Gastroesophageal sphincter (tissue), 4 donors: ENCODE measurements around the gene ADGRF5. TPM values are rescaled to one million over a fixed set of nuclear protein-coding genes. Genes with fewer than 3 reads are reported as not detected.

ENCODE experiments used
- ATAC-seq: fragments of 150-250 bp; one replicate; pipeline ENCODE4 v1.9.1; 2016; ENCODE audit warnings: mild to moderate bottlenecking, moderate library complexity
- H3K27ac ChIP-seq, 4 donors: fragments of 200-600 bp; sonication (generic) in 3 of 4; 1 replicate in 3 of 4; 2 replicates in 1 of 4; pipeline ENCODE4 v1.5.1; 2016 to 2019
- H3K27me3 ChIP-seq: fragments of 200-600 bp; sonication (generic); one replicate; pipeline ENCODE4 v1.5.1; 2019
- H3K36me3 ChIP-seq, 2 donors: fragments of 200-600 bp; sonication (generic); one replicate each; pipeline ENCODE4 v1.5.1; 2019; ENCODE audit warnings: control low read depth in 1 of 2
- H3K4me1 ChIP-seq, 3 donors: fragments of 200-600 bp; sonication (generic); 1 replicate in 2 of 3; 2 replicates in 1 of 3; pipeline ENCODE4 v1.5.1; 2016 to 2019; ENCODE audit warnings: control low read depth in 2 of 3
- H3K4me3 ChIP-seq, 2 donors: fragments of 200-600 bp; sonication (generic); one replicate each; pipeline ENCODE4 v1.5.1; 2019; ENCODE audit warnings: mild to moderate bottlenecking in 1 of 2, moderate library complexity in 1 of 2
- H3K9me3 ChIP-seq, 3 donors: fragments of 200-600 bp; sonication (generic); one replicate each; pipeline ENCODE4 v1.5.1; 2017 to 2019; ENCODE audit warnings: control low read depth in 2 of 3
- EP300 ChIP-seq: sonication (generic); formaldehyde crosslinking; IDR thresholded peaks from one replicate; pipeline ENCODE4 v1.6.1; 2017; ENCODE audit warnings: antibody characterized with exemption, mild to moderate bottlenecking
- POLR2A ChIP-seq, 2 donors: fragments of 450-650 bp; IDR thresholded peaks; one replicate each; pipeline ENCODE4 v1.6.1; 2017; ENCODE audit warnings: antibody characterized with exemption in 2 of 2, mild to moderate bottlenecking in 2 of 2, moderate library complexity in 1 of 2
- POLR2AphosphoS5 ChIP-seq: sonication (generic); formaldehyde crosslinking; IDR thresholded peaks from one replicate; pipeline ENCODE4 v1.6.1; 2017; ENCODE audit warnings: antibody characterized with exemption
- WGBS, 2 donors: methylation state at CpG; one replicate each; pipeline ENCODE4 v1.1.5; 2018; ENCODE audit warnings: low coverage in 1 of 2; 5-methylcytosine and 5-hydroxymethylcytosine counted together
- total RNA-seq, 4 donors: library from RNA; depleted of rRNA; stranded (reverse); fragments of >200 nt; gene quantifications; one replicate each; pipeline ENCODE4 v1.1.0, GENCODE V29; 2016
- TF ChIP-seq, protein P1 (sequence below), 4 experiments: fragments of 200-600 bp in 2 of 4; fragments of 450-650 bp in 2 of 4; sonication (generic) in 1 of 4; IDR thresholded peaks; one replicate each; pipeline ENCODE4 v1.5.1; 2017 to 2019; ENCODE audit warnings: antibody characterized with exemption in 4 of 4, mild to moderate bottlenecking in 2 of 4, moderate library complexity in 2 of 4

Gene ADGRF5
- total RNA-seq, 4 donors from 2014 or later, result 11.7 to 37.6 (median 26.0) TPM

DNA sequence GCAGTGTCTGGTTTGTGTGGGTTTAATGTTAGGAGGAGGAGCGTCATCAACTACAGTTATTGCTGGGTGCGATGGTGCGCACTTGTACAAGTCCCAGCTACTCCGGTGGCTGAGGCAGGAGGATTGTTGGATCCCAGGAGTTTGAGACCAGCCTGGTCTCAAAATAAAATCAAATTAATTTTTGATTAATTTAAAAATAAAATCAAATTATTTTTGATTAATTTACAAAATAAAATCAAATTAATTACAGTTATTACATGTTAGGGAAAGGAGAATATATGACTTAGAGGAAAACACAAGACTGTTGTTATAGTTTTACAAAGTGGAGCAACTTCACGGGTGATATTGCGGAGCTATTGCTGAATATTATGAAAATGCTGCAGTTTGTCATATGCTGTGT lies 34.7 kb upstream of the ADGRF5 start:
- Histone ChIP-seq H3K36me3 (no peaks in the 10 kb centered on the region), H3K9me3 (no peaks in the 10 kb centered on the region), H3K27ac (no peak overlapping the region), H3K4me3 (no peak overlapping the region), H3K27me3 (peaks cover 4% of the 10 kb centered on the region), H3K4me1 (no peaks in the 10 kb centered on the region)
- WGBS, 2 donors, result 94 to 98% methylated on average over 6 of the region's 6 CpGs
- no peak for ATAC-seq
- TF ChIP-seq POLR2A (IDR thresholded peaks at IDR 0.05) (no peak), POLR2AphosphoS5 (no peak), EP300 (no peak)
- TF ChIP-seq, protein P1, sequence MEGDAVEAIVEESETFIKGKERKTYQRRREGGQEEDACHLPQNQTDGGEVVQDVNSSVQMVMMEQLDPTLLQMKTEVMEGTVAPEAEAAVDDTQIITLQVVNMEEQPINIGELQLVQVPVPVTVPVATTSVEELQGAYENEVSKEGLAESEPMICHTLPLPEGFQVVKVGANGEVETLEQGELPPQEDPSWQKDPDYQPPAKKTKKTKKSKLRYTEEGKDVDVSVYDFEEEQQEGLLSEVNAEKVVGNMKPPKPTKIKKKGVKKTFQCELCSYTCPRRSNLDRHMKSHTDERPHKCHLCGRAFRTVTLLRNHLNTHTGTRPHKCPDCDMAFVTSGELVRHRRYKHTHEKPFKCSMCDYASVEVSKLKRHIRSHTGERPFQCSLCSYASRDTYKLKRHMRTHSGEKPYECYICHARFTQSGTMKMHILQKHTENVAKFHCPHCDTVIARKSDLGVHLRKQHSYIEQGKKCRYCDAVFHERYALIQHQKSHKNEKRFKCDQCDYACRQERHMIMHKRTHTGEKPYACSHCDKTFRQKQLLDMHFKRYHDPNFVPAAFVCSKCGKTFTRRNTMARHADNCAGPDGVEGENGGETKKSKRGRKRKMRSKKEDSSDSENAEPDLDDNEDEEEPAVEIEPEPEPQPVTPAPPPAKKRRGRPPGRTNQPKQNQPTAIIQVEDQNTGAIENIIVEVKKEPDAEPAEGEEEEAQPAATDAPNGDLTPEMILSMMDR (IDR thresholded peaks at IDR 0.05), result no peak

- TF ChIP-seq EP300, result no peak
- no peak for TF ChIP-seq POLR2A (IDR thresholded peaks at IDR 0.05)
- no peak for TF ChIP-seq POLR2AphosphoS5
- TF ChIP-seq, protein P1 (IDR thresholded peaks at IDR 0.05), result no peak
- H3K4me3 ChIP-seq, result peak overlapping the region in 1 of 2 donors; percentile 16
- H3K27ac ChIP-seq, result no peak overlapping the region
- WGBS, 2 donors, result 57% methylated on average over 1 of the region's 4 CpGs; no CpG with 5 or more reads in 1 of the 2 donors
- no peaks in the 10 kb centered on the region for H3K4me1 ChIP-seq
- no peaks in the 10 kb centered on the region for H3K9me3 ChIP-seq
- ATAC-seq, result no peak
- peaks cover 4% of the 10 kb centered on the region for H3K27me3 ChIP-seq
- H3K36me3 ChIP-seq, result no peaks in the 10 kb centered on the region
Observed at GRCh38 chr6:46954837-46955451, 33.2 kb upstream of the ADGRF5 start.

DNA sequence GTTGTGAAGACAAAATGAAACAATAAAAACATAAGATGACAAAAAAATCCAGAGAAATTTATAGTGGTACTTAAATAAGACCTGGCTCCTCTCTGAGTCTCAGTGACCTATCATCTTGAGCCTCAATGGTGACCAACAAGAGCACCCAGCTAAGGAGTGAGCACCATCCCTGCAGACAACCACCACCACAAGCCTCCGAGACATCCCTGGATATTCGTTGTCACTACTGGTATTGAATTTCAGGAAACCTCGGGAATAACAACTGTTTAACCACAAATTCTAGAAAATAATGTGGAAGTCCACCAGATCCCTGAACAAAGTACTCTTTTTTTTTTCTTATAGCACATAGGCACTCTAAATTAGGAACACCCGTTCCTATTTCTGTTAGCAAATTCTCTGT lies 32.2 kb upstream of the ADGRF5 start:
- WGBS, 2 donors, result 75% methylated on average over 4 of the region's 4 CpGs; no CpG with 5 or more reads in 1 of the 2 donors

GRCh38 chr6:46949632-46950280 lies 28.0 kb upstream of the ADGRF5 start:
- Histone ChIP-seq H3K27me3 (peaks cover 4% of the 10 kb centered on the region), H3K4me3 (no peak overlapping the region), H3K4me1 (no peaks in the 10 kb centered on the region), H3K27ac (peak overlapping the region in 3 of 4 donors; percentile 30 to 70 (median 37)), H3K9me3 (no peaks in the 10 kb centered on the region), H3K36me3 (no peaks in the 10 kb centered on the region)
- WGBS, 2 donors, result 56 to 80% methylated on average over 3 to 7 of the region's 8 CpGs
- ATAC-seq, result peak; percentile 58
- TF ChIP-seq EP300, result no peak
- no peak for TF ChIP-seq POLR2A (IDR thresholded peaks at IDR 0.05)
- no peak for TF ChIP-seq POLR2AphosphoS5
- TF ChIP-seq, protein P1 (IDR thresholded peaks at IDR 0.05), result no peak

More for the DNA sequence above, 32.2 kb upstream of the ADGRF5 start:
- Histone ChIP-seq H3K9me3 (no peaks in the 10 kb centered on the region), H3K27ac (no peak overlapping the region), H3K27me3 (peaks cover 4% of the 10 kb centered on the region), H3K4me3 (peak overlapping the region in 1 of 2 donors; percentile 16), H3K4me1 (no peaks in the 10 kb centered on the region), H3K36me3 (no peaks in the 10 kb centered on the region)
- no peak for ATAC-seq
- TF ChIP-seq, protein P1 (IDR thresholded peaks at IDR 0.05), result no peak
- TF ChIP-seq POLR2AphosphoS5, result no peak
- TF ChIP-seq POLR2A (IDR thresholded peaks at IDR 0.05), result no peak
- no peak for TF ChIP-seq EP300

DNA sequence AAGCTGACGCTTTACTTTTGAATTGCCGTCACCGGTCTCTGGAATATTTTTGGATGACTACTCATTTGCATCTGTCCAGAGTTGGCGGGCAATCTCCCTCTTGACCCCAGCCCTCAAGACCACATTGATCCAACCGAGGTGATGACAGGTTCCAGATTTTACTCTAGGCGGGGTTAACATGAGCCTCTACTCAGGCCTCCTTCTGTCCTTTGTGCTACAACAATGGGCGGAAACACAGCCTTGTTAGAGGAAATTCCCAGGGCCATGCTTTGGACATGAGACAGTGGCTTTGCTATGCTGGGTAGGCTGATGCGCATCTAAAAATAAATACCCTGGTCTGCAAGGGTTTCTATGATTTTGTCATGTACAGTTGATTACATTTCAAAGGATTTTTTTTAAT lies 27.0 kb upstream of the ADGRF5 start:
- H3K4me1 ChIP-seq, result no peaks in the 10 kb centered on the region
- 86 to 92% methylated on average over 4 to 8 of the region's 8 CpGs for WGBS, 2 donors
- H3K27me3 ChIP-seq, result peaks cover 4% of the 10 kb centered on the region
- H3K9me3 ChIP-seq, result no peaks in the 10 kb centered on the region
- no peak overlapping the region for H3K4me3 ChIP-seq
- H3K36me3 ChIP-seq, result no peaks in the 10 kb centered on the region
- H3K27ac ChIP-seq, result peak overlapping the region in 2 of 4 donors; percentile 30 to 70
- no peak for TF ChIP-seq POLR2AphosphoS5
- TF ChIP-seq EP300, result no peak
- TF ChIP-seq, protein P1 (IDR thresholded peaks at IDR 0.05), result no peak
- no peak for TF ChIP-seq POLR2A (IDR thresholded peaks at IDR 0.05)
- ATAC-seq, result peak; percentile 60
